Heart left ventricle (tissue), 16 donors: ENCODE measurements around the gene GIMAP4. TPM values are rescaled to one million over a fixed set of nuclear protein-coding genes. Genes with fewer than 3 reads are reported as not detected.

Source experiments
- ATAC-seq, 4 donors: fragments of 200-7000 bp; cut with Tn5 transposase; one replicate each; pipeline ENCODE4 v1.9.1; 2020 to 2022; ENCODE audit warnings: moderate library complexity in 4 of 4, mild to moderate bottlenecking in 3 of 4, moderate number of reproducible peaks in 1 of 4
- DNase-seq, 5 donors: peaks; one replicate each; pipeline ENCODE4 v3.0.0-alpha.2; 2020
- H3K27ac ChIP-seq, 12 donors: fragments of 200-600 bp; sonication (generic) in 4 of 12; one replicate each; pipeline versions ENCODE4 v1.5.0 to v1.8.0; 2016 to 2022; ENCODE audit warnings: mild to moderate bottlenecking in 2 of 12
- H3K27me3 ChIP-seq, 9 donors: fragments of 200-600 bp; sonication (generic) in 2 of 9; one replicate each; pipeline versions ENCODE4 v1.5.1 to v1.8.0; 2016 to 2022; ENCODE audit warnings: mild to moderate bottlenecking in 3 of 9
- H3K36me3 ChIP-seq, 9 donors: fragments of 200-600 bp; sonication (generic) in 2 of 9; one replicate each; pipeline versions ENCODE4 v1.5.0 to v1.8.0; 2018 to 2022; ENCODE audit warnings: mild to moderate bottlenecking in 2 of 9
- H3K4me1 ChIP-seq, 12 donors: fragments of 200-600 bp; sonication (generic) in 4 of 12; one replicate each; pipeline versions ENCODE4 v1.5.0 to v1.8.0; 2016 to 2022; ENCODE audit warnings: mild to moderate bottlenecking in 3 of 12
- H3K4me3 ChIP-seq, 12 donors: fragments of 200-600 bp; sonication (generic) in 4 of 12; one replicate each; pipeline versions ENCODE4 v1.5.0 to v1.8.0; 2017 to 2022; ENCODE audit warnings: mild to moderate bottlenecking in 9 of 12, moderate library complexity in 4 of 12
- H3K9me3 ChIP-seq, 12 donors: fragments of 200-600 bp; sonication (generic) in 4 of 12; one replicate each; pipeline versions ENCODE4 v1.5.0 to v1.8.0; 2016 to 2022; ENCODE audit warnings: mild to moderate bottlenecking in 1 of 12
- POLR2A ChIP-seq, 2 donors: fragments of 450-650 bp; IDR thresholded peaks; one replicate each; pipeline ENCODE4 v1.6.1; 2017; ENCODE audit warnings: antibody characterized with exemption in 2 of 2, mild to moderate bottlenecking in 2 of 2, moderate library complexity in 2 of 2
- WGBS, 4 donors: extraction: QIAGEN DNeasy Blood & Tissue Kit in 2 of 4; methylation state at CpG; one replicate each; pipeline versions ENCODE4 v1.1.5 to v1.1.7; 2013 to 2018; 5-methylcytosine and 5-hydroxymethylcytosine counted together
- intact Hi-C, 10 donors: fragments of 100-400 bp; cut with DNase I; formaldehyde crosslinking; loops; one replicate each; pipeline versions ENCODE4 v1.11.1 to v1.14.2; 2022
- polyA plus RNA-seq, 2 donors: library from polyadenylated mRNA; stranded (reverse); fragments of 200-250 nt; gene quantifications; one replicate each; pipeline ENCODE4 v1.2.3, GENCODE V29; 2013
- total RNA-seq, 9 donors: library from RNA; depleted of rRNA in 2 of 9; stranded (reverse); fragments of >200 nt in 2 of 9; fragmentation: NEBNext Ultra II Directional in 3 of 9; extraction: Animal tissue kit (Norgen Biotek cat#: 25700) in 3 of 9; gene quantifications; one replicate each; pipeline versions ENCODE4 v1.1.0 to v1.2.4, GENCODE V29; 2016 to 2023
- TF ChIP-seq, protein P1 (sequence below), 12 donors: fragments of 200-600 bp; sonication (generic) in 4 of 12; IDR thresholded peaks; one replicate each; pipeline versions ENCODE4 v1.5.0 to v1.8.0; 2018 to 2022; ENCODE audit warnings: antibody characterized with exemption in 12 of 12, mild to moderate bottlenecking in 5 of 12
- donor health status: ischemic (EF 13 %, LVEDD 7.1; RV severe dilation, severe dysfunction).
- donor health status: healthy with polysubstance abuse.
- donor health status: DM: no; HTN: yes; CAD: no.
- donor health status: DM: no; HTN: no; CAD: no.
- donor health status: ischemic (EF 25% LVEDD 6.9; RV normal size, moderate dysfunction).
- donor health status: ischemic (EF 25% LVEDD 5.7; RV mildly dilated, moderate dysfunction).
- donor health status: healthy.
- donor health status: DM: yes; HTN: yes; CAD: no.
- donor health status: ischemic (EF 35%, LVEDD 5.7; RV mildly dilated, moderate dysfunction).
- donor health status: nonischemic (EF 11% LVEDD 7.7; RV severe dilation, severe dysfunction).
- donor health status: DM: yes; HTN: yes; CAD: no.
- donor health status: PGD.
- donor health status: ischemic (EF 29% LVEDD 5.4; RV normal size, mild dysfunction).
- donor health status: nonischemic (EF 23%, LVEDD 6.1; RV moderate dilation, normal function).

The GIMAP4 gene
- total and polyA plus RNA-seq, 11 donors = 25.1 to 80.2 (median 35.2) TPM

DNA sequence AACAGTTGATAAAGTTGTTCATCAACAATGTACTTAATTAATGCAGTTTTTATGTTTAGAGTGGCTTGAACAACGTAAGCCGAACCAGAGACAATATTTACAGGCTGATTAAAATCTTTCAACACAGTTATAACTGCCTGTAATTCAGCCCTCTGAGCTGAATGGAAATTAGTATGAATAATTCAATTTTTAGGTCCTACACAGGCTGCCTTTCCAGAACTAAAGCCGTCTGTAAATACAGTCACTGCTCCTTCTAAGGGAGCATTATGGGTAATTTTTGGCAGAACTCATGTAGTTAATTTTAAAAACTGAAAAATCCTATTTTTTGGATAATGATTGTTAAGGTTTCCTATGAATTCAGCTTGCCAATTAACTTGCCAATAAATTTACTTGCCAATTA, 2.6 kb upstream of the GIMAP4 start:
- H3K27ac ChIP-seq = peak overlapping the region in 1 of 12 donors; percentile 66
- peaks cover 0 to 16% (median 8%) of the 10 kb centered on the region in 12 donors for H3K9me3 ChIP-seq
- H3K4me1 ChIP-seq = peaks cover 0 to 22% (median under 1%) of the 10 kb centered on the region in 12 donors
- ATAC-seq (no peak), DNase-seq (no peak)
- no peak for TF ChIP-seq POLR2A (IDR thresholded peaks at IDR 0.05)
- TF ChIP-seq, protein P1, sequence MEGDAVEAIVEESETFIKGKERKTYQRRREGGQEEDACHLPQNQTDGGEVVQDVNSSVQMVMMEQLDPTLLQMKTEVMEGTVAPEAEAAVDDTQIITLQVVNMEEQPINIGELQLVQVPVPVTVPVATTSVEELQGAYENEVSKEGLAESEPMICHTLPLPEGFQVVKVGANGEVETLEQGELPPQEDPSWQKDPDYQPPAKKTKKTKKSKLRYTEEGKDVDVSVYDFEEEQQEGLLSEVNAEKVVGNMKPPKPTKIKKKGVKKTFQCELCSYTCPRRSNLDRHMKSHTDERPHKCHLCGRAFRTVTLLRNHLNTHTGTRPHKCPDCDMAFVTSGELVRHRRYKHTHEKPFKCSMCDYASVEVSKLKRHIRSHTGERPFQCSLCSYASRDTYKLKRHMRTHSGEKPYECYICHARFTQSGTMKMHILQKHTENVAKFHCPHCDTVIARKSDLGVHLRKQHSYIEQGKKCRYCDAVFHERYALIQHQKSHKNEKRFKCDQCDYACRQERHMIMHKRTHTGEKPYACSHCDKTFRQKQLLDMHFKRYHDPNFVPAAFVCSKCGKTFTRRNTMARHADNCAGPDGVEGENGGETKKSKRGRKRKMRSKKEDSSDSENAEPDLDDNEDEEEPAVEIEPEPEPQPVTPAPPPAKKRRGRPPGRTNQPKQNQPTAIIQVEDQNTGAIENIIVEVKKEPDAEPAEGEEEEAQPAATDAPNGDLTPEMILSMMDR (IDR thresholded peaks at IDR 0.05) = no peak
- H3K4me3 ChIP-seq = no peak overlapping the region
- WGBS, 4 donors = 72 to 93% (median 76%) methylated on average over 3 of the region's 3 CpGs
- H3K36me3 ChIP-seq = no peaks in the 10 kb centered on the region
- no peaks in the 10 kb centered on the region for H3K27me3 ChIP-seq
- intact Hi-C loops = loop anchor here in 2 of 10 donors (5.0 to 10.0 kb wide), 2 partner anchors 117 to 150 kb away; partner anchors contain the start of gene GIMAP1 (in 1 of the 2)

DNA sequence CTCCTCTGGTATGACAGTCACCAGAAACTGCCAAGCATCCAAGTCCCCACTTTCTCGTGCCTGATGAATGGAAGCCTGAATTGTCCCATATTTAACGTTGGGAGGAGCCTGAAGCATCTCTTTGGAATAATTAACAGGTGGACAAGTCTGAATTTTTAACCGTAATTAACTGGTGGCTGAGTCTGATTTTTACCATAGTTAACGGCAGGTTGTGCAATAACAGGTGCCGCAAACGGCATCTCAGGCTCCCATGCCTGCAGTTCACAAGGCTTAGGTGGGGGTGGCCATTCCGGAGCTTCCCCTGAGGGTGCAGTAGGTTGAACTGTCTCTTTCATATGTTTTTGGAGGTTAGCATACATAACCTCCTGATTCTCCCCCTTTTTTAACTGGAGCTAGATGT, 2.0 kb upstream of the GIMAP4 start:
- Histone ChIP-seq H3K27me3 (no peaks in the 10 kb centered on the region), H3K4me3 (no peak overlapping the region), H3K4me1 (peaks cover 0 to 27% (median 6%) of the 10 kb centered on the region in 12 donors), H3K27ac (no peak overlapping the region), H3K36me3 (peaks cover 0 to 5% (median 2%) of the 10 kb centered on the region in 9 donors), H3K9me3 (peaks cover 0 to 10% (median 4%) of the 10 kb centered on the region in 12 donors)
- ATAC-seq (no peak), DNase-seq (no peak)
- WGBS, 4 donors = 89 to 93% (median 90%) methylated on average over 7 of the region's 7 CpGs
- TF ChIP-seq, protein P1 (IDR thresholded peaks at IDR 0.05) = no peak
- no peak for TF ChIP-seq POLR2A (IDR thresholded peaks at IDR 0.05)
- intact Hi-C loops = loop anchor here in 4 of 10 donors (5.0 to 10.0 kb wide), 5 partner anchors 43 to 150 kb away; partner anchors contain the start of genes GIMAP1 (in 1 of the 4) and GIMAP8 (in 1 of the 4)

DNA sequence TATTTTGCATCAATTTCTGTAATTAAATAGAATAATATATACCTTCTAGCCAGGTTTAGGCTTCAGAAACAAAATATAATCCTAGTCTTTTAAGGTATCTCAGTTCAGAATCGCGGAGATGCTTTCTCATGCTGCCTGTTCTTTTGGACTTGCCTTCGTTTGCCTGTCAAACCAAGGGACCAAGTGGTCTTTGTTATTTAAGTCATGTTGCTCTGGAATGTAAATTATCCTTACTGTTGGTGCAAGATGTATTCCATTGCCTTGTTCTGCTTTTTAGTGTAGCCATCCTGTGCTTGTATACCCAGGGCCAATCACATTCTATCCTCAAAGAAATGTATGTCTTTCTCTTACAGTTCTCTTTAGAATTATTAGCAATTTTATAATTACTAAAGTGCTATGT, 1.1 kb upstream of the GIMAP4 start:
- Histone ChIP-seq H3K36me3 (peaks cover 0 to 14% (median 9%) of the 10 kb centered on the region in 9 donors), H3K9me3 (peaks cover 0 to 13% (median 0%) of the 10 kb centered on the region in 12 donors), H3K4me3 (no peak overlapping the region), H3K27me3 (no peaks in the 10 kb centered on the region), H3K27ac (peak overlapping the region in 1 of 12 donors; percentile 92), H3K4me1 (peaks cover 0 to 36% (median 8%) of the 10 kb centered on the region in 12 donors)
- no peak for TF ChIP-seq POLR2A (IDR thresholded peaks at IDR 0.05)
- TF ChIP-seq, protein P1 (IDR thresholded peaks at IDR 0.05) = no peak
- intact Hi-C loops = loop anchor here in 4 of 10 donors (2.0 to 10.0 kb wide), 6 partner anchors 44 to 149 kb away; partner anchors contain the start of genes GIMAP8 (in 2 of the 4) and GIMAP1 (in 1 of the 4)
- 80 to 92% (median 84%) methylated on average over 3 of the region's 3 CpGs for WGBS, 4 donors
- ATAC-seq = no peak
- DNase-seq = no peak

DNA sequence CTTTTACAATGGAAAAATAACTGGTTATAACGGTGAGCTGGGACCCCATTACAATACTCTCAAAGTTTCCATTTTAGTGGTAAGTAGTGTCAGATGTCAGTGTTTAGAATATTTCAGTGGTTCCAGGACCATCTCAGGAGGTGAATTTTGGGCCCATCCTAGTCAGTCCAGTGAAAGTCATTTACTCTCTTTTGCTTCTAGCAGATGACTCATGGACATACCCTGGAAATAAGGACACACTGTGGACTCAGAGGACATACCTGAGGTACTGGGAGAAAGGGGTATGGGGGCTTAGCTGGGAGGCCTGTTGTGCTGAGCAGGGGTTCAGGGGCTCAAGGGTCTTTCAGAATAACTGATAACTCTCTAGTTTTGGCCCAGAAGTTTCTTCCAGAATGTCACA, 618 bp upstream of the GIMAP4 start:
- Histone ChIP-seq H3K4me3 (peak overlapping the region in 6 of 12 donors; percentile 58 to 82 (median 70)), H3K4me1 (peaks cover 0 to 41% (median 8%) of the 10 kb centered on the region in 12 donors), H3K27me3 (no peaks in the 10 kb centered on the region), H3K27ac (peak overlapping the region in 11 of 12 donors; percentile 4 to 93 (median 84)), H3K36me3 (peaks cover 0 to 18% (median 12%) of the 10 kb centered on the region in 9 donors), H3K9me3 (peaks cover 0 to 15% (median 0%) of the 10 kb centered on the region in 12 donors)
- WGBS, 4 donors = 91 to 97% (median 93%) methylated on average over 1 of the region's 1 CpG
- DNase-seq (no peak), ATAC-seq (no peak)
- intact Hi-C loops = loop anchor here in 4 of 10 donors (2.0 to 10.0 kb wide), 6 partner anchors 44 to 148 kb away; partner anchors contain the start of genes GIMAP8 (in 2 of the 4) and GIMAP1 (in 1 of the 4)
- TF ChIP-seq POLR2A (IDR thresholded peaks at IDR 0.05) = no peak
- TF ChIP-seq, protein P1 (IDR thresholded peaks at IDR 0.05) = no peak
